ENCODE measurements around the gene FRMD8. TPM values are rescaled to one million over a fixed set of nuclear protein-coding genes. Genes with fewer than 3 reads are reported as not detected.
A peak's percentile ranks its signal among the peaks of the same experiment; 100 is the strongest.

FRMD8 gene
- total and polyA plus RNA-seq, 2 donors (not counting 1 experiment from before 2014, with no cell fraction given): 14.9 to 15.3 TPM

DNA sequence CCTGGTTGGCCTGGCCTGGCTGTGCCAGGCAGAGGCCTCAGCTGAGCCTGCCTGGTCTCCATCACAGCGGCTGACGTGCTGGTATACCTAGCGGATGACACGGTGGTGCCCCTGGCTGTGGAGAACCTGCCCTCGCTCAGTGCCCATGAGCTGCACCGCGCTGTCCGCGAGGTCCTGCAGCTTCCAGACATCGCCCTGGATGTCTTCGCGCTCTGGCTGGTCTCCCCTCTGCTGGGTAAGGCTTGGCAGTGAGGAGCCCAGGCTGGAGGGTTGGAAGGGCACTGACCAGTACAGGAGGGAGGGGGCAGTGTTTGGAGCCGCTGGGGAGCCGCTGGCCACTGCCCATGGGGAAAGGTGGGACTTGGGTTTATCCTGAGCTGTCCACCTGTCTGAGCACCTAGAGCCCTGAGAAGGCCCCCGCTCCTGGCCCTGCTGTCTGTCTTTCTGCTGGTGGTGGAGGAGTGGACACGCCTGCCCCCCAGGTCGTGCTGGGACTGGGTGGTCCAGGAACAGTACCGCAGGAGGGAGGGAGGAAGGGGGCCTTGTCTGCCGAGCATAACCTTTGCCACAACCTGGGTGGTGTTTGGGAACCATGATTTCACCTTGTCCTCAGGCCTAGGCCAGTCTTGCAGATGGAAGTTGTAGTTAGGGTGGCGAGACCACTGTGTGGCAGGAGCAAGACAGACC, 3.0 kb downstream of the FRMD8 start:
- no peaks in the 10 kb centered on the region for H3K27me3 ChIP-seq (ENCODE audit: control insufficient read depth, insufficient read depth, low read length)
- H4K20me1 ChIP-seq (ENCODE audit: control insufficient read depth, extremely low read depth, insufficient read depth, low read length): no peaks in the 10 kb centered on the region
- H3K27ac ChIP-seq (ENCODE audit: insufficient read depth, low read length): peak overlapping the region; percentile 40
- no peak for TF ChIP-seq EZH2 (IDR thresholded peaks at IDR 0.05; ENCODE audit: low read length, missing control alignments)
- TF ChIP-seq, protein P1, sequence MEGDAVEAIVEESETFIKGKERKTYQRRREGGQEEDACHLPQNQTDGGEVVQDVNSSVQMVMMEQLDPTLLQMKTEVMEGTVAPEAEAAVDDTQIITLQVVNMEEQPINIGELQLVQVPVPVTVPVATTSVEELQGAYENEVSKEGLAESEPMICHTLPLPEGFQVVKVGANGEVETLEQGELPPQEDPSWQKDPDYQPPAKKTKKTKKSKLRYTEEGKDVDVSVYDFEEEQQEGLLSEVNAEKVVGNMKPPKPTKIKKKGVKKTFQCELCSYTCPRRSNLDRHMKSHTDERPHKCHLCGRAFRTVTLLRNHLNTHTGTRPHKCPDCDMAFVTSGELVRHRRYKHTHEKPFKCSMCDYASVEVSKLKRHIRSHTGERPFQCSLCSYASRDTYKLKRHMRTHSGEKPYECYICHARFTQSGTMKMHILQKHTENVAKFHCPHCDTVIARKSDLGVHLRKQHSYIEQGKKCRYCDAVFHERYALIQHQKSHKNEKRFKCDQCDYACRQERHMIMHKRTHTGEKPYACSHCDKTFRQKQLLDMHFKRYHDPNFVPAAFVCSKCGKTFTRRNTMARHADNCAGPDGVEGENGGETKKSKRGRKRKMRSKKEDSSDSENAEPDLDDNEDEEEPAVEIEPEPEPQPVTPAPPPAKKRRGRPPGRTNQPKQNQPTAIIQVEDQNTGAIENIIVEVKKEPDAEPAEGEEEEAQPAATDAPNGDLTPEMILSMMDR (conservative IDR thresholded peaks at IDR 0.05 in 1 of 2, IDR thresholded peaks at IDR 0.05 in 1 of 2; ENCODE audit: low read depth in 1 of 2, low read length in 2 of 2): no peak
- H3K4me1 ChIP-seq (ENCODE audit: control insufficient read depth, extremely low read depth, insufficient read depth, low read length): peaks cover 32% of the 10 kb centered on the region
- peak overlapping the region in 1 of 4 experiments; percentile 45 for H3K4me3 ChIP-seq (replicated peaks in 1 of 4; ENCODE audit: control extremely low read depth in 1 of 4, insufficient read depth in 1 of 4, low read depth in 3 of 4, low read length in 4 of 4)
- no peak overlapping the region for H3K9ac ChIP-seq (ENCODE audit: insufficient read depth, low read length)
- DNase-seq (ENCODE audit: low read depth in 2 of 2): no peak
- H3K4me2 ChIP-seq (ENCODE audit: extremely low read depth, insufficient read depth, low read length): peak overlapping the region; percentile 9
- H3K9me3 ChIP-seq (ENCODE audit: control insufficient read depth, insufficient read depth, low read depth, low read length): no peaks in the 10 kb centered on the region
- H2AFZ ChIP-seq (ENCODE audit: low read length): no peak overlapping the region
- H3K36me3 ChIP-seq (ENCODE audit: control insufficient read depth, insufficient read depth, low read length): peaks cover 22% of the 10 kb centered on the region
- H3K79me2 ChIP-seq (ENCODE audit: control insufficient read depth, insufficient read depth, low read length): peaks cover 53% of the 10 kb centered on the region

DNA sequence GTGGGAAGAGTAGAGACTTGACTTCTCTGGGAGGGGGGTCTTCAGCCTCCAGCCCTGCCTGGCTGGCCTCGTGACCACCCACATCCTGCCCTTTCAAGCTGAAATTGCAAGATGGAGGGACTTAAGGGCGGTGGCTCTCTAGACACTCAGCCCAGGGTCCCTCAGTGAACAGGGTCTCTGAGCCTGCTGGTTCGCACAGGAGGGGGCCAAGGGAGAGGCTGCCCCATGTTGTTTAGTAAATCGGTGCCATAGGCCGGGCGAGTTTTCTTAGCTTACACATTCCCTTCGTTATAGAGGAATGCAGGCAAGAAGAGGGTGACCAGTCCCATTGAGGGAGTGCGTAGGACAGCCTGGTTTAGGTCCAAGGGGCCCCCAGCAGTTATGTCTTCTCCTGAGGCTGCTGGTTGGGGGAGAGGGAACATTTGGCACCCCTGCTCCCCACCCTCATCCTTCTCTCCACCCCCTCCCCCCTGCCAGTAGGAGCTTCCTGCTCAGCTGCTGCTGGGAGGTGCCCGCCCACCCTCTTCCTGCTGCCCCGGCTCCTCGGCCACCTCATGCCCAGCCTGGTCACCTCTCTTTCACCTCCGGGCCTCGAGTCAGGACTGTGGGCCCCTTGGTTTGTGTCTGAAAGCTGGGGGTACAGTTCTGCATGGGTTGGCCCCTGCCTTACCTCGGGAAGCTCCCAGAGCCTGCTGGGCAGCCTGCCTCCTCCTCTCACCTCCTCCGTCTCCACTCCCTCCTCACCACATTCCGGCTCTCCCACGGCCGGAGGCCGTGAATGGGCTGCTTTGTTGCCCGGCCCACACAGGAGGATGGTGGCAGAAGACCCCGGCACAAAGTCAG, 3.9 kb downstream of the FRMD8 start:
- peaks cover 22% of the 10 kb centered on the region for H3K36me3 ChIP-seq (ENCODE audit: control insufficient read depth, insufficient read depth, low read length)

More for the DNA sequence above, 3.9 kb downstream of the FRMD8 start:
- no peaks in the 10 kb centered on the region for H3K9me3 ChIP-seq (ENCODE audit: control insufficient read depth, insufficient read depth, low read depth, low read length)
- DNase-seq (ENCODE audit: low read depth in 2 of 2): peak in 1 of 2 donors; percentile 36
- TF ChIP-seq EZH2 (IDR thresholded peaks at IDR 0.05; ENCODE audit: low read length, missing control alignments): no peak
- TF ChIP-seq, protein P1 (conservative IDR thresholded peaks at IDR 0.05 in 1 of 2, IDR thresholded peaks at IDR 0.05 in 1 of 2; ENCODE audit: low read depth in 1 of 2, low read length in 2 of 2): no peak
- peak overlapping the region in 2 of 4 experiments; percentile 17 to 34 for H3K4me3 ChIP-seq (replicated peaks in 1 of 4; ENCODE audit: control extremely low read depth in 1 of 4, insufficient read depth in 1 of 4, low read depth in 3 of 4, low read length in 4 of 4)
- H2AFZ ChIP-seq (ENCODE audit: low read length): no peak overlapping the region
- H3K27me3 ChIP-seq (ENCODE audit: control insufficient read depth, insufficient read depth, low read length): no peaks in the 10 kb centered on the region
- peak overlapping the region; percentile 56 for H3K27ac ChIP-seq (ENCODE audit: insufficient read depth, low read length)
- peak overlapping the region; percentile 54 for H3K4me2 ChIP-seq (ENCODE audit: extremely low read depth, insufficient read depth, low read length)
- H3K79me2 ChIP-seq (ENCODE audit: control insufficient read depth, insufficient read depth, low read length): peaks cover 53% of the 10 kb centered on the region
- peak overlapping the region; percentile 28 for H3K9ac ChIP-seq (ENCODE audit: insufficient read depth, low read length)
- peaks cover 26% of the 10 kb centered on the region for H3K4me1 ChIP-seq (ENCODE audit: control insufficient read depth, extremely low read depth, insufficient read depth, low read length)
- H4K20me1 ChIP-seq (ENCODE audit: control insufficient read depth, extremely low read depth, insufficient read depth, low read length): no peaks in the 10 kb centered on the region

Data from fibroblast of lung (primary cell).